IMR-90 (cell line): ENCODE results near the gene FDPS. TPM values are rescaled to one million over a fixed set of nuclear protein-coding genes. Genes with fewer than 3 reads are reported as not detected.

Source experiments
- ATAC-seq: fragments of 200-7000 bp; cut with Tn5 transposase; 2 replicates; pipeline ENCODE4 v1.9.1; 2020; ENCODE audit warnings: low read depth, mild to moderate bottlenecking, moderate library complexity
- BruUV-seq: library from RNA; stranded (reverse); fragments of 400-500 nt; replicated peaks from 2 replicates; lab custom pipeline; 2021; lab: Mats Ljungman, UMichigan
- CTCF ChIA-PET: fragments of 300-600 bp; formaldehyde crosslinking; extraction: SDS; loops from one replicate; lab custom pipeline; 2021; ENCODE audit warnings: antibody characterized with exemption; lab: Yijun Ruan, JAX
- POLR2A ChIA-PET: fragments of 300-600 bp; sonication (Branson Sonifier 250); formaldehyde crosslinking; loops from one replicate; lab custom pipeline; 2022; ENCODE audit warnings: antibody characterized with exemption; ENCODE audit not compliant: unreplicated experiment; lab: Charles Lee
- DNase-seq: peaks from one replicate; pipeline ENCODE4 v3.0.0; 2013
- H2AFZ ChIP-seq: replicated peaks from 2 replicates; pipeline ENCODE3; 2013; ENCODE audit warnings: low read length, mild to moderate bottlenecking; ENCODE audit not compliant: poor library complexity
- H2AK5ac ChIP-seq: 2 replicates; pipeline ENCODE4 v1.6.1; 2013; ENCODE audit warnings: low read depth, low read length, inconsistent platforms
- H2AK9ac ChIP-seq: replicated peaks from 2 replicates; pipeline ENCODE3; 2013; ENCODE audit warnings: mild to moderate bottlenecking, low read depth, low read length, moderate library complexity; ENCODE audit not compliant: poor library complexity
- H2BK120ac ChIP-seq: 2 replicates; pipeline ENCODE4 v1.6.1; 2013; ENCODE audit warnings: low read depth, low read length, inconsistent platforms
- H2BK15ac ChIP-seq: 3 replicates; pipeline ENCODE4 v1.6.1; 2013; ENCODE audit warnings: low read depth, low read length, inconsistent platforms
- H2BK20ac ChIP-seq: 2 replicates; pipeline ENCODE4 v1.6.1; 2013; ENCODE audit warnings: low read depth, mild to moderate bottlenecking, inconsistent platforms, low read length, moderate library complexity
- H2BK5ac ChIP-seq: 2 replicates; pipeline ENCODE4 v1.6.1; 2013; ENCODE audit warnings: mild to moderate bottlenecking, low read depth, low read length, inconsistent platforms; ENCODE audit not compliant: poor library complexity, severe bottlenecking
- H3K14ac ChIP-seq: replicated peaks from 2 replicates; pipeline ENCODE4 v1.6.1; 2013; ENCODE audit warnings: low read depth, low read length, inconsistent platforms
- H3K18ac ChIP-seq: 2 replicates; pipeline ENCODE4 v1.6.1; 2013; ENCODE audit warnings: low read depth, low read length, control low read depth
- H3K23ac ChIP-seq: 2 replicates; pipeline ENCODE4 v1.6.1; 2013; ENCODE audit warnings: low read depth, low read length, inconsistent platforms
- H3K27ac ChIP-seq: 2 replicates; pipeline ENCODE4 v1.5.1; 2013; ENCODE audit warnings: mild to moderate bottlenecking, control low read depth, low read length; ENCODE audit not compliant: insufficient read depth
- H3K27me3 ChIP-seq: 2 replicates; pipeline ENCODE4 v1.6.1; 2013; ENCODE audit warnings: low read length; ENCODE audit not compliant: control insufficient read depth, insufficient read depth
- H3K36me3 ChIP-seq: 2 replicates; pipeline ENCODE4 v1.6.1; 2013; ENCODE audit warnings: low read length, mixed read lengths; ENCODE audit not compliant: control insufficient read depth, insufficient read depth
- H3K4ac ChIP-seq: 2 replicates; pipeline ENCODE4 v1.6.1; 2013; ENCODE audit warnings: low read depth, low read length, inconsistent platforms
- H3K4me1 ChIP-seq: 2 replicates; pipeline ENCODE4 v1.6.1; 2013; ENCODE audit warnings: low read length, mixed read lengths; ENCODE audit not compliant: control insufficient read depth, insufficient read depth
- H3K4me2 ChIP-seq: 2 replicates; pipeline ENCODE4 v1.6.1; 2013; ENCODE audit warnings: low read depth, mild to moderate bottlenecking, control low read depth, low read length, moderate library complexity
- H3K4me3 ChIP-seq: 2 replicates; pipeline ENCODE4 v1.5.1; 2013; ENCODE audit warnings: low read depth, mild to moderate bottlenecking, control low read depth, low read length, moderate library complexity; ENCODE audit not compliant: insufficient read depth
- H3K56ac ChIP-seq: 2 replicates; pipeline ENCODE4 v1.6.1; 2013; ENCODE audit warnings: low read length, inconsistent platforms; ENCODE audit not compliant: insufficient read depth; ENCODE audit errors: extremely low read depth
- H3K79me1 ChIP-seq, 2 experiments: 2 replicates each; pipeline ENCODE4 v1.6.1; 2013; ENCODE audit warnings: low read length in 2 of 2, inconsistent platforms in 1 of 2, low read depth in 1 of 2
- H3K9ac ChIP-seq: 2 replicates; pipeline ENCODE4 v1.6.1; 2013; ENCODE audit warnings: low read depth, low read length, control low read depth
- H3K9me1 ChIP-seq: 2 replicates; pipeline ENCODE4 v1.6.1; 2013; ENCODE audit warnings: low read length, inconsistent platforms; ENCODE audit not compliant: insufficient read depth
- H3K9me3 ChIP-seq: 2 replicates; pipeline ENCODE4 v1.6.1; 2013; ENCODE audit warnings: low read length; ENCODE audit not compliant: control insufficient read depth, insufficient read depth
- H4K20me1 ChIP-seq: 2 replicates; pipeline ENCODE4 v1.6.1; 2013; ENCODE audit warnings: low read length, inconsistent platforms; ENCODE audit not compliant: insufficient read depth
- H4K5ac ChIP-seq: 2 replicates; pipeline ENCODE4 v1.6.1; 2013; ENCODE audit warnings: mild to moderate bottlenecking, low read depth, low read length, control low read depth
- H4K8ac ChIP-seq, 2 experiments: 2 replicates each; pipeline ENCODE4 v1.6.1; 2013; ENCODE audit warnings: low read depth in 2 of 2, low read length in 2 of 2, control low read depth in 1 of 2, inconsistent platforms in 1 of 2
- H4K91ac ChIP-seq: 2 replicates; pipeline ENCODE4 v1.6.1; 2013; ENCODE audit warnings: low read depth, low read length, inconsistent platforms; ENCODE audit not compliant: insufficient read depth
- CEBPB ChIP-seq: IDR thresholded peaks from 2 replicates; pipeline ENCODE4 v1.6.1; 2012; ENCODE audit warnings: low read depth, low read length, improper control_type of control experiment
- FOS ChIP-seq: fragments of 150-350 bp; IDR thresholded peaks from 2 replicates; pipeline ENCODE4 v1.6.1; 2016; ENCODE audit warnings: low read depth, low read length
- MAZ ChIP-seq: IDR thresholded peaks from 2 replicates; pipeline ENCODE4 v1.6.1; 2012; ENCODE audit warnings: low read depth, mild to moderate bottlenecking, low read length, improper control_type of control experiment, moderate library complexity, borderline replicate concordance
- MXI1 ChIP-seq: IDR thresholded peaks from 2 replicates; pipeline ENCODE4 v1.6.1; 2012; ENCODE audit warnings: low read depth, mild to moderate bottlenecking, low read length, moderate library complexity, borderline replicate concordance
- POLR2A ChIP-seq: IDR thresholded peaks from 2 replicates; pipeline ENCODE4 v1.6.1; 2012; ENCODE audit warnings: mild to moderate bottlenecking, low read depth, low read length
- RAD21 ChIP-seq: IDR thresholded peaks from 2 replicates; pipeline ENCODE4 v1.6.1; 2012; ENCODE audit warnings: low read length, improper control_type of control experiment
- WGBS, 2 experiments: methylation state at CpG; one replicate each; pipeline versions ENCODE4 v1.1.5 to v1.1.7; 2013; ENCODE audit warnings: missing lambda C conversion rate in 2 of 2; ENCODE audit not compliant: insufficient read length in 1 of 2; ENCODE audit errors: extremely low coverage in 2 of 2; 5-methylcytosine and 5-hydroxymethylcytosine counted together
- dilution Hi-C: fragments of 300-500 bp; cut with HindIII; formaldehyde crosslinking; loops from one replicate; pipeline ENCODE4 v1.14.3; 2018; ENCODE audit warnings: low sequenced_read_pairs; ENCODE audit not compliant: unreplicated experiment
- in situ Hi-C: fragments of 300-500 bp; cut with MboI; formaldehyde crosslinking; loops from 3 replicates; pipeline ENCODE4 v1.14.3; 2019; ENCODE audit warnings: low sequenced_read_pairs, inconsistent platforms, mixed read lengths
- intact Hi-C: fragments of 100-400 bp; cut with micrococcal nuclease; formaldehyde crosslinking; loops from 2 replicates; pipeline ENCODE4 v1.10.0; 2022
- polyA plus RNA-seq, 3 experiments: library from polyadenylated mRNA; depleted of rRNA; stranded (reverse); fragments of >200 nt; gene quantifications; 2 replicates each; pipeline ENCODE4 v1.2.3, GENCODE V29; 2012; ENCODE audit warnings: low replicate concordance in 1 of 3
- total RNA-seq: library from RNA; depleted of rRNA; stranded (reverse); fragments of >200 nt; gene quantifications from 2 replicates; pipeline ENCODE4 v1.2.3, GENCODE V29; 2012
- TF ChIP-seq, protein P1 (sequence below): fragments of 150-350 bp; IDR thresholded peaks from 2 replicates; pipeline ENCODE4 v1.6.1; 2017; ENCODE audit warnings: mild to moderate bottlenecking, antibody characterized with exemption, low read length, low read depth

FDPS gene
- total and polyA plus RNA-seq, 2 of the 4 experiments (the other 2 are of a cell fraction): 183 to 191 TPM

DNA sequence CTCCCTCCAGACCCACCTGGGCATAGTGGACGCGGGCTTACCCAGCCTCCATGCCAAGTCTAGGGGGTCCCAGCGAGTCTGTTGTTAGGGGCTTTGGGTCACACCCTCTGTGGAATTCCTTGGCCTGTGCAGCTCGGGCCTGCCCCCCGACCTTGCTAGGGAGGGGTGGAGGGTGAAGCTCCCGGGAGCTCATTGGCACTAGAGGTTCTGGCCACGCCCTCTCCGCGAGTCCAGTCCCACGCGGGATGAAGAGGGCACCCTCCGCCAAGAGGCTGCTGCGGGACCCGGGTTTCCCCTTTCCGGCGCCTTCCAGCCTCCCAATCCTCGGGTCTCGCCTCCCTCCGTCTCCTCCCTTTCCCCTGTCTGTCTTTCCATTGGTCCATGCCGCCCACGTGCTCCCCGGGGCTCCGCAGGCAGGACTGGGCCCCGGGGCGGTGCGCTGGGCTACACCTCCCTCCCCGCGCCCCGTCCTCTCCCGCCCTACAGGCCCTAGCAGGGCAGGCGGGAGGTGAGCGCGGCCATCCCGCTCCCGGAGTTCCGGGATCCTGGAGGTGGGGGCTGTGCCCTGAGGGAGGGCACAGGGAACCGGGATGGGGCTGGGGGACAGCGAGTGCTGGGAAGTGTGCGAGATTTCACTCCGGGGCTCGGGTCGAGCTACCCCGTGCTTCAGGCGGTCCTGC is 15.5 kb downstream of the FDPS start:
- TF ChIP-seq, protein P1, sequence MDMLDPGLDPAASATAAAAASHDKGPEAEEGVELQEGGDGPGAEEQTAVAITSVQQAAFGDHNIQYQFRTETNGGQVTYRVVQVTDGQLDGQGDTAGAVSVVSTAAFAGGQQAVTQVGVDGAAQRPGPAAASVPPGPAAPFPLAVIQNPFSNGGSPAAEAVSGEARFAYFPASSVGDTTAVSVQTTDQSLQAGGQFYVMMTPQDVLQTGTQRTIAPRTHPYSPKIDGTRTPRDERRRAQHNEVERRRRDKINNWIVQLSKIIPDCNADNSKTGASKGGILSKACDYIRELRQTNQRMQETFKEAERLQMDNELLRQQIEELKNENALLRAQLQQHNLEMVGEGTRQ: peak; percentile 99
- TF ChIP-seq FOS (peak; percentile 46; the same call in 1 of the 2 replicates), POLR2A (peak; percentile 64), RAD21 (no peak), MAZ (peak; percentile 72; the same call in 1 of the 2 replicates), CEBPB (no peak), MXI1 (peak; percentile 70; the same call in 1 of the 2 replicates)
- H3K36me3 ChIP-seq: peaks cover 18% of the 10 kb centered on the region

More for the DNA sequence above, 15.5 kb downstream of the FDPS start:
- ChIA-PET POLR2A (interaction anchor here (0.6 to 1.0 kb wide), 2 partner anchors 9 to 80 kb away, joined by 3 to 5 read pairs; no protein-coding TSS in a partner anchor), CTCF (interaction anchor here (0.6 to 1.6 kb wide), 4 partner anchors 13 to 383 kb away, joined by 3 to 5 read pairs (median 4); no protein-coding TSS in a partner anchor)
- no peaks in the 10 kb centered on the region for H3K9me3 ChIP-seq
- H3K4me2 ChIP-seq: peak overlapping the region; percentile 95
- H2AK9ac ChIP-seq: peak overlapping the region; percentile 99
- in situ Hi-C loops: no loop called here
- H3K4me3 ChIP-seq: peak overlapping the region; percentile 58
- H3K14ac ChIP-seq: peak overlapping the region; percentile 79
- 0 out of 3 replicates have a peak overlapping the region, but pooled peaks have one; percentile 38 for H2BK15ac ChIP-seq
- peak overlapping the region; percentile 80 for H3K9ac ChIP-seq
- H2AFZ ChIP-seq: peak overlapping the region; percentile 98
- no TSS peak for BruUV-seq
- H4K5ac ChIP-seq: peak overlapping the region; percentile 67
- peak overlapping the region; percentile 95 for H3K27ac ChIP-seq
- peak overlapping the region; percentile 51 to 92; a peak in 3 of 4 replicates for H4K8ac ChIP-seq
- H3K56ac ChIP-seq: peak overlapping the region; percentile 60
- H3K4me1 ChIP-seq: peaks cover 18% of the 10 kb centered on the region; the same call in 1 of the 2 replicates
- dilution Hi-C loops: no loop called here
- H4K91ac ChIP-seq: peak overlapping the region; percentile 85
- peak; percentile 73 for ATAC-seq
- peak overlapping the region; percentile 57 for H2AK5ac ChIP-seq
- peaks cover 9 to 59% of the 10 kb centered on the region in 2 experiments for H3K79me1 ChIP-seq
- no CpG with 5 or more reads among the region's 44 CpGs for WGBS, 2 experiments
- H3K4ac ChIP-seq: peak overlapping the region; percentile 96
- peak overlapping the region; percentile 81 for H2BK5ac ChIP-seq
- peak; percentile 93 for DNase-seq
- H4K20me1 ChIP-seq: peaks cover 25% of the 10 kb centered on the region
- H3K9me1 ChIP-seq: peaks cover 16% of the 10 kb centered on the region; the same call in 1 of the 2 replicates
- H2BK20ac ChIP-seq: no peak overlapping the region
- H3K23ac ChIP-seq: peak overlapping the region; percentile 84; the same call in 1 of the 2 replicates
- intact Hi-C loops: loop anchor here (5.0 to 10.0 kb wide), 3 partner anchors 119 to 323 kb away; partner anchors contain the start of genes MTX1 and THBS3
- no peaks in the 10 kb centered on the region for H3K27me3 ChIP-seq
- peak overlapping the region; percentile 48; the same call in 1 of the 2 replicates for H2BK120ac ChIP-seq
- peak overlapping the region; percentile 44; the same call in 1 of the 2 replicates for H3K18ac ChIP-seq
